ENCODE data around the gene HOXA9. TPM values are rescaled to one million over a fixed set of nuclear protein-coding genes. Genes with fewer than 3 reads are reported as not detected.
A peak's percentile ranks its signal among the peaks of the same experiment; 100 is the strongest.

Gene HOXA9
- total RNA-seq, 1 donor from 2014 or later: not detected

DNA sequence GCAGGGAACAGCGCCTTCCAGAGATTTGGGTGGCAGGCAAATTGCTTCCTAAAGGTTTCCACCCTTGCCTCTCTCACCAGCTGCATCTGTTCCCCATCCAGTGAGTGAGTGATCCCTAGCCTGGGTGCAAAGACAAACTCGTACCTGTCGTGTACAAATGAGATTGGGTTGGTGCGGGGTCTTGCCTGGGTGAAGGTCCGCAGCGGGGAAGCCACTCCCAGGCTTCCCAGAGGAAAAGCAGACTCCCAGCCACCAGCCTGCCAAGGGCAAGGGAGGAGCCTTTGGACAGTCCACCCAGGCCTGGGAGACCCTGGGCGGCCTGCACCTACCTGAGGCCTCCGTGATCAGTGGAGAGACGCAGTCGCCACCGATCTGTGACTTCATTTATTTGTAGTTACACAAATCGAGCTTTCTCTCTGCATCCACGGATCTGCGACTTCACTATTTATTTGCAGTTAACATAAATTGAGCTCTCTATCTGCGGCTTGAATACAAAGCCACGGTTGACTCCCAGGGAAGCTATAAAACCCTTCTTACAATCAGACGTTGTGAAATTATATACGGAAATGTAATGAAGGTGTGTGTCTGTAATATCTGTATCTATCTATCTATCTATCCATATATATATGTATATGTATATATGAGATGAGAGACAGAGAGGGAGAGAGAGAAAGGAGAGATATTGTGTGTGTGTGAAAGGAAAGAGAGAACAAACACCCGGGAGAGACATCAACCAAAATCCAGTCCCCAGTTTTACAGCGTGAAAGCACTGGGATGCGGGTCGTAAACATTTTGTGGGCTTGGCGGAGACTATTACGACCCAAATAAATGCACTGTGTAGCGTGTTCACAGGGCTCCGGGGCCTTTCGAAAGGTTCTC is 5.8 kb downstream of the HOXA9 start:
- peaks cover 7% of the 10 kb centered on the region for H3K4me1 Mint-ChIP-seq (ENCODE audit: low read depth)
- H3K27ac Mint-ChIP-seq: no peak overlapping the region
- peaks cover 2% of the 10 kb centered on the region for H3K36me3 Mint-ChIP-seq (ENCODE audit: insufficient read depth)
- peaks cover 89% of the 10 kb centered on the region for H3K27me3 Mint-ChIP-seq
- TF ChIP-seq, protein P1, sequence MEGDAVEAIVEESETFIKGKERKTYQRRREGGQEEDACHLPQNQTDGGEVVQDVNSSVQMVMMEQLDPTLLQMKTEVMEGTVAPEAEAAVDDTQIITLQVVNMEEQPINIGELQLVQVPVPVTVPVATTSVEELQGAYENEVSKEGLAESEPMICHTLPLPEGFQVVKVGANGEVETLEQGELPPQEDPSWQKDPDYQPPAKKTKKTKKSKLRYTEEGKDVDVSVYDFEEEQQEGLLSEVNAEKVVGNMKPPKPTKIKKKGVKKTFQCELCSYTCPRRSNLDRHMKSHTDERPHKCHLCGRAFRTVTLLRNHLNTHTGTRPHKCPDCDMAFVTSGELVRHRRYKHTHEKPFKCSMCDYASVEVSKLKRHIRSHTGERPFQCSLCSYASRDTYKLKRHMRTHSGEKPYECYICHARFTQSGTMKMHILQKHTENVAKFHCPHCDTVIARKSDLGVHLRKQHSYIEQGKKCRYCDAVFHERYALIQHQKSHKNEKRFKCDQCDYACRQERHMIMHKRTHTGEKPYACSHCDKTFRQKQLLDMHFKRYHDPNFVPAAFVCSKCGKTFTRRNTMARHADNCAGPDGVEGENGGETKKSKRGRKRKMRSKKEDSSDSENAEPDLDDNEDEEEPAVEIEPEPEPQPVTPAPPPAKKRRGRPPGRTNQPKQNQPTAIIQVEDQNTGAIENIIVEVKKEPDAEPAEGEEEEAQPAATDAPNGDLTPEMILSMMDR (IDR thresholded peaks at IDR 0.05; ENCODE audit: unreplicated experiment): no peak
- no peak overlapping the region for H3K4me3 Mint-ChIP-seq (ENCODE audit: low read depth)
- no peaks in the 10 kb centered on the region for H3K9me3 Mint-ChIP-seq (ENCODE audit: low read depth)
- no peak for DNase-seq (ENCODE audit: low spot score, unreplicated experiment)

DNA sequence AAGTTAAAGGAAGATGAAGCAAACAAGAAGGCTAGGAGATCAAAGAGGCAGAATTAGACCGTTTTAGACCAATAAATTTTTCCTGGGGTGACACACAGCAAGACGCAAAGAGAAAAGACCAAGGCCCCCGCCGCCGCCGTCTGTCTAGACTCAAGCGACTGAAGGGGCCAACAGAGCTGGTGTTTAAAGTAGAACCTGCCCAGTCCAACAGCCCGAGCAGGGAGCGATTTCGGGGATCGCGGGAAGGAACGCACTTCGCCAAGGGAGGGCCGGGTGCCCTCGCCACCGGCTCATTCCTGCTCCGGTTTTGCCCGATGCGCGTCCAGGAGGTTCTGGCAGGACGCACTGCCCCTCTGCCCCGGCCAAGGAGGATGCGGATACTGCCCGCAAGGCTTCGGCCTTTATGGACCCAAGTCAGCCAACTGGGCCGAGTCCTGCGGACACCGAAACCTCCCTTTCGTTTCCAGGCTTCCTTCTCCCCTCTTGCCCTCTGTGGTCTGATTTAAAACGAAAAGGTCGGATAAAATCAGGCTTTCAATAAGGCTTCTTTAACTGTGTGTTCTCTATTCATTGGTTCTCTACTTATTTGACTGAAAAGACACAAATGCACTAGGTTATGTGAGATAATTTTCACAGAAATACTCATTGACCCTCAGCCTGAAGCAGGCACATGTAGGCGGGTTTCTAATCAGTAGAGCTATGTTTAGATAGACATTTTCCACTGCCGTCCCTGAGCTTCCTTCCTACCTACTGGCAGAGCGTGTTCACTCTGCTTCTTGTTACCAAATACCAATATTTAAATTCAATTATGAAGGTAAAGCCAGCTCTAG is 6.7 kb downstream of the HOXA9 start:
- Mint-ChIP-seq H3K27me3 (peaks cover 89% of the 10 kb centered on the region), H3K4me3 (ENCODE audit: low read depth) (no peak overlapping the region), H3K4me1 (ENCODE audit: low read depth) (peaks cover 7% of the 10 kb centered on the region), H3K36me3 (ENCODE audit: insufficient read depth) (peaks cover 2% of the 10 kb centered on the region), H3K27ac (no peak overlapping the region), H3K9me3 (ENCODE audit: low read depth) (no peaks in the 10 kb centered on the region)
- no peak for DNase-seq (ENCODE audit: low spot score, unreplicated experiment)
- TF ChIP-seq, protein P1 (IDR thresholded peaks at IDR 0.05; ENCODE audit: unreplicated experiment): no peak

DNA sequence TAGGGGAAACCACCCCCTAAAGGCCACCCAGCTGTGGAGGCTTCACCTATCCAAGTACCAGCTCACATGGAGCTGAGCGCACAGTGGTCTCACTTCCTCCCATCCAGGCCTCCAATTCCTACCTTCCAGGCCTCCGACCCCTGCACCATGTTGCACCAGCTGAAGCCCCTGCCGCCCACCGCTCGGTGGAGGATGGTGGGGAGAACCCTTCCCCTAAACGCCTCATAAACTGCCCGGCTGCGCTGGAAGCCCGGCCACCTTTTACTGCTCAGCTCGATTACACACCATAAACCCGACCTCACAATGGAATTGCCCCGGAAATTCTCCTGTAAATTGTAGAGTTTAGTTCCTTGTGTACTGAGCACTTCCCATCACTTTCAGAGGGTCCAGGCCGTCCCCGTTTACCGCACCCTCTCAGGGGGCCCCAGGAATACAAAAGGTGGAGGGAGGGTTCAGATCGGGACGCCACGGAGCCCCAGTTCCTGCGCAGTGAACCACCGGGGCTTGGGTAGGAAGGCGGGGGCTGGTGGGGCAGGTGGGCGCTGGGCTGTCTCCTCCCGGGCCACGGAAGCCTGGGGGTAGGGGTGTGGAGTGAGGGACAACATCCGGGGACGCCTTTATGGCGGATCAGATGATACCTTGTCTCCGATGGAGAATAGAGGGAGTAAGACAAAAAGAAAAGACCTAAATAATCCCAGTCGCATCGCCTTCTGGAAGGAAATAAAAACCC is 7.5 kb downstream of the HOXA9 start:
- no peaks in the 10 kb centered on the region for H3K9me3 Mint-ChIP-seq (ENCODE audit: low read depth)
- no peak for DNase-seq (ENCODE audit: low spot score, unreplicated experiment)
- TF ChIP-seq, protein P1 (IDR thresholded peaks at IDR 0.05; ENCODE audit: unreplicated experiment): no peak

DNA sequence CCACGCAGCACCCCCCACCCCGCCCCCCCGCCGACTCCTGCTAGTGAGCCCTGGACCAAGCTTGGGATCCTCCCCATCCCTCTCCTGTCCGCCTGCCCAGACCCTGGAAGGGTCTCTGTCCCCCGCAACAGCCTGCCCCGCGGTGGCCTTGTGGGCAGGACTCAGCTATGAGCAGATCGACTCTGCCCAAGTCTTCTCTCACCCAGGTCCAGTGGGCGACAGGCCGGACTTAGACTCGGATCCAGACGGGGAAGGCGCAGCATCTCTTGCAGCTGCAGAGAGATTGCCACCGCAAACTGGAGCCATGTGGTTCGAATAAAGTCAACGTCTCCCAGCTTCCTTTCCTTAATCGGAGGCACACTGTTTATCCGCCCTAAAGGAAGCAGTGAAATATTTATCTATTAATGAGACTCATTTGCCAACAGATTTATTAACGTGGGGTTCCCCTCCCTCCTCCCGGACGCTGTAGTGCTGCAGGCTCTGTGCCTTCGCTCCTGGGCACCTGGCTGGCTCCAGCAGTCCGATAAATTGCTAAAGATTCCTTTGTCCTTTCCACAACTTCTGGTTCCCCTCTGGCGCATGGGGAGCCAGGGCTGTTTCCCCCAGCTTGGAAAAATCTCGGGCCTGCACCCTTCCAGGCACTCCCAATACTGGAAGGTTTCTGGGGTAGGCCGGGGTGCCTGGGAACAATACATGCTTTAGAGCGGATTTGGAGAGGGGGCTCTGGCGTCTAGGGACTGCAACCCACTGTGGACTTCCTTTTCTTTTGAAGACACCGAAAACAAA is 8.2 kb downstream of the HOXA9 start:
- TF ChIP-seq, protein P1 (IDR thresholded peaks at IDR 0.05; ENCODE audit: unreplicated experiment): no peak
- no peaks in the 10 kb centered on the region for H3K9me3 Mint-ChIP-seq (ENCODE audit: low read depth)
- DNase-seq (ENCODE audit: low spot score, unreplicated experiment): no peak
- H3K4me3 Mint-ChIP-seq (ENCODE audit: low read depth): peak overlapping the region; percentile 52
- peaks cover 2% of the 10 kb centered on the region for H3K36me3 Mint-ChIP-seq (ENCODE audit: insufficient read depth)
- peaks cover 7% of the 10 kb centered on the region for H3K4me1 Mint-ChIP-seq (ENCODE audit: low read depth)
- peaks cover 87% of the 10 kb centered on the region for H3K27me3 Mint-ChIP-seq
- no peak overlapping the region for H3K27ac Mint-ChIP-seq

More for the DNA sequence above, 7.5 kb downstream of the HOXA9 start:
- Mint-ChIP-seq H3K4me1 (ENCODE audit: low read depth) (peaks cover 7% of the 10 kb centered on the region), H3K4me3 (ENCODE audit: low read depth) (peak overlapping the region; percentile 38), H3K27ac (peak overlapping the region; percentile 49), H3K27me3 (peaks cover 89% of the 10 kb centered on the region), H3K36me3 (ENCODE audit: insufficient read depth) (peaks cover 2% of the 10 kb centered on the region)

Measured in progenitor cell of endocrine pancreas (in vitro differentiated cells).